Measurements from ENCODE around the gene INSIG1.

INSIG1 gene

DNA sequence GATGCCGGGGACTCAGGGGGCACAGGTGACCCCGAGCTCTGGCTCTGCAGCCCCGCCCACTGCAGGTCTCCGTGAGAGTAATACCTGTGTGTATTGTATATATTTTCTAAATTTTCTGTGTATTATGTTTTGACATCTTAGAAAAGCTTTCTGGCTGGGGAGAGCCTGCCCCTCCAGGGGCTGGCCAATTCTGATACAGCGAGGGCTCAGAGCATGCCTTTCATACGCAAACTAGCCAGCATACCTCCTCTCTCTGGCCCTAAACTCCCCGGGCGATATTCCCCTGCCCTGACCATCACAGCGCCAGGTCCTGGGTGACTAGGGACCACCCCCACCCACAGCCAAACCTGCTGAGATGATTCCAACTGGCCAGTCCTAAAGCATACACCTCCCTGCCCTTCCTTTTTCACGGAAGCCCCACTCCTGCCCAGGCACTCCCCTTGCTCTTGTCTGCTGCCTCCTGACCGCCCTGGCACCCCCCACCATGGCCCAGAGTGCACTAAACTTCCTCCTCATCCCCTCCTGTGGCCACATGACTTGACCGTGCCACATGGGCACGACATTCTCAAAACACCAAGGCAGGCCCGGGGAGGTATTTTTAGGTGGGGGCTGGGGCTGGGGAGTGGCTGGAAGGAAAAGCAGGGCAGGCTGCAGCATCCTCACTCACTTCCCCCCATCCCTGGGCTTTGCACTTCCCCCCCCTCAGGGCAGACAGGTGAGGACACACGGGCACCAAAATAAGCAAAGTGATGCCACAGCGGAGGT is 61.5 kb downstream of the INSIG1 start:
- H3K9me3 Mint-ChIP-seq, result peaks cover 0 to 6% of the 10 kb centered on the region in 2 donors
- DNase-seq (no peak), ATAC-seq (replicated peaks) (no peak)
- peaks cover 0 to 10% of the 10 kb centered on the region in 2 donors for H3K4me1 Mint-ChIP-seq (ENCODE audit: low read depth in 2 of 2)
- H3K4me3 Mint-ChIP-seq, result no peak overlapping the region
- no peak overlapping the region for H3K27ac Mint-ChIP-seq
- H3K27me3 Mint-ChIP-seq, result peaks cover 53 to 76% of the 10 kb centered on the region in 2 donors
- H3K36me3 Mint-ChIP-seq (ENCODE audit: insufficient read depth), result peaks cover 3% of the 10 kb centered on the region
